K562 (cell line): Measurements from ENCODE around the gene KCNJ2. TPM values are rescaled to one million over a fixed set of nuclear protein-coding genes. Genes with fewer than 3 reads are reported as not detected.

Experiments
- ATF6 ChIP-seq: sonication (generic); formaldehyde crosslinking; IDR thresholded peaks from 2 replicates; pipeline ENCODE4 v1.4.0; 2020; ENCODE audit warnings: mild to moderate bottlenecking, missing genetic modification reagents
- BACH1 ChIP-seq: fragments of 200-800 bp; sonication (Bioruptor generic); IDR thresholded peaks from 2 replicates; pipeline ENCODE4 v1.6.1; 2016; ENCODE audit warnings: missing genetic modification characterization, missing compliant biosample characterization
- CBX1 ChIP-seq: sonication (generic); IDR thresholded peaks from 2 replicates; pipeline ENCODE4 v1.6.1; 2016; ENCODE audit warnings: antibody characterized with exemption, low read depth, mild to moderate bottlenecking
- CC2D1A ChIP-seq: fragments of 450-650 bp; IDR thresholded peaks from 2 replicates; pipeline ENCODE4 v1.6.1; 2017; ENCODE audit warnings: mild to moderate bottlenecking
- CXXC5 ChIP-seq: fragments of 250-450 bp; sonication (Bioruptor Pico); IDR thresholded peaks from 2 replicates; pipeline ENCODE4 v1.8.0; 2022; ENCODE audit warnings: inconsistent platforms, mild to moderate bottlenecking, moderate library complexity
- E2F6 ChIP-seq, 2 experiments: IDR thresholded peaks; 2 replicates each; pipeline ENCODE4 v1.6.1; 2011; ENCODE audit warnings: borderline replicate concordance in 1 of 2, control low read depth in 1 of 2, low read depth in 1 of 2, low read length in 1 of 2, mild to moderate bottlenecking in 1 of 2, mixed read lengths in 1 of 2, moderate library complexity in 1 of 2; ENCODE audit not compliant: insufficient read depth in 1 of 2, insufficient read length in 1 of 2, poor library complexity in 1 of 2, severe bottlenecking in 1 of 2; ENCODE audit errors: extremely low read depth in 1 of 2
- FOSL1 ChIP-seq: fragments of 200-800 bp; sonication (Bioruptor generic); conservative IDR thresholded peaks from 2 replicates; pipeline ENCODE4 v1.6.1; 2016; ENCODE audit warnings: missing genetic modification characterization, missing compliant biosample characterization
- GMEB1 ChIP-seq: fragments of 250-450 bp; sonication (Bioruptor Pico); IDR thresholded peaks from 2 replicates; pipeline ENCODE4 v1.4.0; 2020; ENCODE audit warnings: mild to moderate bottlenecking
- HOMEZ ChIP-seq: fragments of 250-450 bp; sonication (Bioruptor Pico); IDR thresholded peaks from 2 replicates; pipeline ENCODE4 v1.4.0; 2020; ENCODE audit warnings: mild to moderate bottlenecking, moderate library complexity
- IRF2 ChIP-seq: sonication (generic); formaldehyde crosslinking; IDR thresholded peaks from 2 replicates; pipeline ENCODE4 v1.8.1; 2022; ENCODE audit warnings: mild to moderate bottlenecking, missing genetic modification reagents
- KLF16 ChIP-seq: IDR thresholded peaks from 2 replicates; pipeline ENCODE4 v1.6.1; 2016; ENCODE audit warnings: antibody characterized with exemption
- L3MBTL2 ChIP-seq: fragments of 450-650 bp; IDR thresholded peaks from 2 replicates; pipeline ENCODE4 v1.6.1; 2016; ENCODE audit warnings: mild to moderate bottlenecking, moderate library complexity
- NFATC3 ChIP-seq: fragments of 450-650 bp; IDR thresholded peaks from 2 replicates; pipeline ENCODE4 v1.6.1; 2017; ENCODE audit warnings: mild to moderate bottlenecking
- NR3C1 ChIP-seq: sonication (generic); formaldehyde crosslinking; IDR thresholded peaks from 2 replicates; pipeline ENCODE4 v1.8.1; 2022; ENCODE audit warnings: missing genetic modification reagents
- POLR2G ChIP-seq: fragments of 200-400 bp; formaldehyde crosslinking; IDR thresholded peaks from 2 replicates; pipeline ENCODE4 v1.6.1; 2017; ENCODE audit warnings: low read depth, mild to moderate bottlenecking, antibody characterized with exemption, low read length, moderate library complexity
- RBM25 ChIP-seq: fragments of 200-400 bp; formaldehyde crosslinking; IDR thresholded peaks from 2 replicates; pipeline ENCODE4 v1.6.1; 2018; ENCODE audit warnings: low read length, low read depth, moderate library complexity; ENCODE audit not compliant: severe bottlenecking
- TSHZ1 ChIP-seq: fragments of 250-450 bp; sonication (Bioruptor Pico); IDR thresholded peaks from 2 replicates; pipeline ENCODE4 v1.4.0; 2020; ENCODE audit warnings: mild to moderate bottlenecking, moderate library complexity
- ZEB2 ChIP-seq: fragments of 450-650 bp; IDR thresholded peaks from 2 replicates; pipeline ENCODE4 v1.6.1; 2016
- ZNF717 ChIP-seq: fragments of 250-450 bp; sonication (Bioruptor Pico); IDR thresholded peaks from 2 replicates; pipeline ENCODE4 v1.5.0; 2021
- polyA plus RNA-seq, 8 experiments: library from polyadenylated mRNA; depleted of rRNA in 4 of 8; stranded (reverse) in 5 of 8; unstranded in 3 of 8; fragments of >200 nt; fragmentation: Nextera tagmentation in 2 of 8; fragmentation: Illumina TruSeq in 1 of 8; extraction: Ambion mirVana in 2 of 8; extraction: Trizol in 1 of 8; gene quantifications; 2 replicates each; pipeline versions ENCODE4 v1.2.1 to v1.2.3, GENCODE V29; 2011 to 2014; ENCODE audit warnings: inconsistent platforms in 1 of 8, missing spikeins in 1 of 8
- total RNA-seq, 7 experiments: library from RNA; depleted of rRNA in 6 of 7; stranded (reverse); fragments of >200 nt in 6 of 7; fragmentation: Illumina TruSeq in 2 of 7; extraction: Trizol in 2 of 7; gene quantifications; 2 replicates each; pipeline versions ENCODE4 v1.2.1 to v1.2.3, GENCODE V29; 2011 to 2021; ENCODE audit warnings: low replicate concordance in 1 of 7

Gene KCNJ2
- total and polyA plus RNA-seq, 9 of the 15 experiments (the other 6 are each of a cell fraction or from before 2014, with no cell fraction given), result not detected

- TF ChIP-seq GMEB1 (CRISPR knock-in tag) (no peak), CBX1 (no peak), NR3C1 (CRISPR knock-in tag) (no peak), BACH1 (no peak), L3MBTL2 (peak; percentile 36; the same call in 1 of the 2 replicates), CXXC5 (peak; percentile 64), TSHZ1 (no peak), IRF2 (CRISPR knock-in tag) (no peak), E2F6 (IDR thresholded peaks at IDR 0.05; ENCODE audit: borderline replicate concordance in 1 of 2, extremely low read depth in 1 of 2, insufficient read depth in 1 of 2, insufficient read length in 1 of 2, low read depth in 1 of 2, low read length in 1 of 2, poor library complexity in 1 of 2, severe bottlenecking in 1 of 2) (peak in 1 of 2 experiments; percentile 76), ZEB2 (no peak), CC2D1A (no peak), HOMEZ (no peak), POLR2G (peak; percentile 35; the same call in 1 of the 2 replicates), RBM25 (peak; percentile 24), FOSL1 (no peak), KLF16 (no peak), ZNF717 (no peak), NFATC3 (no peak), ATF6 (CRISPR knock-in tag) (no peak)
Observed at GRCh38 chr17:70168977-70169708, at the start of gene KCNJ2 (continued).
